ENCODE measurements around the gene NECTIN4. TPM values are rescaled to one million over a fixed set of nuclear protein-coding genes. Genes with fewer than 3 reads are reported as not detected.

The NECTIN4 gene
- total RNA-seq, 1 donor from 2014 or later: not detected

Other genes with a start within 250 kb of the NECTIN4 start
- gene CD244, start 226.7 kb downstream of the NECTIN4 start, total RNA-seq: 0.48 TPM
- 2.3 TPM for gene ITLN1, start 204.4 kb downstream of the NECTIN4 start, total RNA-seq
- not detected for gene ITLN2, start 134.7 kb downstream of the NECTIN4 start, total RNA-seq
- 10.1 TPM for gene F11R, start 68.4 kb downstream of the NECTIN4 start, total RNA-seq
- 9.3 TPM for gene TSTD1, start 50.6 kb downstream of the NECTIN4 start, total RNA-seq
- 28.4 TPM for gene USF1, start 43.6 kb downstream of the NECTIN4 start, total RNA-seq
- gene ARHGAP30, start 19.7 kb downstream of the NECTIN4 start, total RNA-seq: 3.3 TPM
- gene KLHDC9, start 8.8 kb upstream of the NECTIN4 start, total RNA-seq: 4.7 TPM
- gene PFDN2, start 28.5 kb upstream of the NECTIN4 start, total RNA-seq: 62.3 TPM
- gene NIT1, start 28.5 kb upstream of the NECTIN4 start, total RNA-seq: 33.8 TPM
- gene DEDD, start 43.1 kb upstream of the NECTIN4 start, total RNA-seq: 26.6 TPM
- gene UFC1, start 64.4 kb upstream of the NECTIN4 start, total RNA-seq: 81.0 TPM
- gene USP21, start 69.9 kb upstream of the NECTIN4 start, total RNA-seq: 19.0 TPM
- gene PPOX, start 76.9 kb upstream of the NECTIN4 start, total RNA-seq: 17.1 TPM
- gene B4GALT3, start 87.9 kb upstream of the NECTIN4 start, total RNA-seq: 20.3 TPM
- 7.0 TPM for gene ADAMTS4, start 109.5 kb upstream of the NECTIN4 start, total RNA-seq
- gene NDUFS2, start 112.8 kb upstream of the NECTIN4 start, total RNA-seq: 308 TPM
- 21.5 TPM for gene FCER1G, start 125.7 kb upstream of the NECTIN4 start, total RNA-seq
- gene APOA2, start 134.1 kb upstream of the NECTIN4 start, total RNA-seq: 1.2 TPM
- gene TOMM40L, start 136.5 kb upstream of the NECTIN4 start, total RNA-seq: 36.9 TPM
- gene NR1I3, start 148.6 kb upstream of the NECTIN4 start, total RNA-seq: not detected
- 0.22 TPM for gene PCP4L1, start 169.2 kb upstream of the NECTIN4 start, total RNA-seq
- 4.8 TPM for gene MPZ, start 220.4 kb upstream of the NECTIN4 start, total RNA-seq
- 422 TPM for gene SDHC, start 224.8 kb upstream of the NECTIN4 start, total RNA-seq

Measured in Right ventricle myocardium superior (tissue), 1 donor.